PC-9 (cell line): ENCODE results near the gene PUM1. TPM values are rescaled to one million over a fixed set of nuclear protein-coding genes. Genes with fewer than 3 reads are reported as not detected.

ENCODE experiments used
- BruUV-seq: library from RNA; stranded (reverse); fragments of 400-500 nt; replicated peaks from 2 replicates; lab custom pipeline; 2021; lab: Mats Ljungman, UMichigan
- CTCF ChIA-PET: fragments of 300-600 bp; sonication (Branson Sonifier 250); formaldehyde crosslinking; loops from one replicate; lab custom pipeline; 2022; ENCODE audit warnings: antibody characterized with exemption; lab: Charles Lee
- POLR2A ChIA-PET: fragments of 300-600 bp; sonication (Branson Sonifier 250); formaldehyde crosslinking; loops from one replicate; lab custom pipeline; 2022; ENCODE audit warnings: antibody characterized with exemption; ENCODE audit not compliant: unreplicated experiment; lab: Charles Lee
- DNase-seq, 2 experiments: peaks; one replicate each; pipeline versions ENCODE4 v3.0.0 to v3.0.0-alpha.2; 2015 to 2022; ENCODE audit warnings: mixed read lengths in 1 of 2
- H2AFZ ChIP-seq: fragments of 200-600 bp; sonication (generic); 2 replicates; pipeline ENCODE4 v1.8.1; 2017; ENCODE audit warnings: antibody characterized with exemption
- H3F3A ChIP-seq: fragments of 200-600 bp; sonication (generic); 2 replicates; pipeline ENCODE4 v1.8.1; 2017; ENCODE audit warnings: antibody characterized with exemption, mild to moderate bottlenecking, low read depth; ENCODE audit not compliant: insufficient read depth
- H3K27ac ChIP-seq: fragments of 200-600 bp; sonication (generic); 2 replicates; pipeline ENCODE4 v1.6.1; 2016; ENCODE audit warnings: mixed run types
- H3K27me3 ChIP-seq: fragments of 200-600 bp; sonication (generic); 2 replicates; pipeline ENCODE4 v1.6.1; 2016; ENCODE audit warnings: low read depth, mixed run types; ENCODE audit not compliant: insufficient read depth
- H3K36me3 ChIP-seq: fragments of 200-600 bp; sonication (generic); 2 replicates; pipeline ENCODE4 v1.6.1; 2016; ENCODE audit warnings: low read depth, mixed run types
- H3K4me1 ChIP-seq: fragments of 200-600 bp; sonication (generic); replicated peaks from 2 replicates; pipeline ENCODE4 v1.6.1; 2016; ENCODE audit warnings: mixed run types; ENCODE audit not compliant: insufficient read depth
- H3K4me2 ChIP-seq: fragments of 200-600 bp; sonication (generic); 2 replicates; pipeline ENCODE4 v1.6.1; 2017; ENCODE audit warnings: mixed run types
- H3K4me3 ChIP-seq: fragments of 200-600 bp; sonication (generic); 2 replicates; pipeline ENCODE4 v1.6.1; 2016; ENCODE audit warnings: mixed run types
- H3K79me2 ChIP-seq: fragments of 200-600 bp; sonication (generic); 2 replicates; pipeline ENCODE4 v1.6.1; 2017; ENCODE audit warnings: low read depth, mixed run types
- H3K9me2 ChIP-seq: fragments of 200-600 bp; sonication (generic); 2 replicates; pipeline ENCODE4 v1.8.1; 2017; ENCODE audit warnings: mild to moderate bottlenecking; ENCODE audit not compliant: insufficient read depth
- H3K9me3 ChIP-seq: fragments of 200-600 bp; sonication (generic); 2 replicates; pipeline ENCODE4 v1.8.1; 2016; ENCODE audit warnings: low read depth; ENCODE audit not compliant: insufficient read depth
- H4K20me1 ChIP-seq: fragments of 200-600 bp; sonication (generic); 2 replicates; pipeline ENCODE4 v1.8.1; 2017; ENCODE audit not compliant: insufficient read depth
- CTCF ChIP-seq: fragments of 200-600 bp; sonication (generic); conservative IDR thresholded peaks from 2 replicates; pipeline ENCODE4 v1.6.1; 2017; ENCODE audit warnings: mixed run types, antibody characterized with exemption, mild to moderate bottlenecking, moderate library complexity
- EZH2 ChIP-seq: fragments of 200-600 bp; sonication (generic); IDR thresholded peaks from 2 replicates; pipeline ENCODE4 v1.8.0; 2017; ENCODE audit warnings: antibody characterized with exemption, low read depth
- intact Hi-C: fragments of 100-400 bp; cut with micrococcal nuclease; formaldehyde crosslinking; loops from one replicate; pipeline ENCODE4 v1.10.0; 2022; ENCODE audit not compliant: unreplicated experiment
- total RNA-seq: library from RNA; stranded (reverse); gene quantifications from 2 replicates; pipeline ENCODE4 v1.2.3, GENCODE V29; 2021

Gene PUM1
- total RNA-seq, 1 experiment from 2014 or later, result 117 TPM

- Histone ChIP-seq H3K27ac (no peak overlapping the region), H3F3A (no peaks in the 10 kb centered on the region), H4K20me1 (no peaks in the 10 kb centered on the region), H3K36me3 (no peaks in the 10 kb centered on the region), H3K79me2 (no peaks in the 10 kb centered on the region), H2AFZ (no peak overlapping the region), H3K4me2 (no peak overlapping the region), H3K4me1 (no peaks in the 10 kb centered on the region), H3K27me3 (no peaks in the 10 kb centered on the region), H3K4me3 (no peak overlapping the region), H3K9me2 (no peaks in the 10 kb centered on the region), H3K9me3 (no peaks in the 10 kb centered on the region)
- POLR2A ChIA-PET, result interaction anchor here (0.7 kb wide), 2 partner anchors 184 to 682 kb away, joined by 3 to 5 read pairs; no protein-coding TSS in a partner anchor
- no TSS peak for BruUV-seq
- DNase-seq, result no peak
- intact Hi-C loops, result no loop called here
- CTCF ChIA-PET, result no interaction called here
- no peak for TF ChIP-seq EZH2
- TF ChIP-seq CTCF, result no peak
Measured at GRCh38 chr1:30902593-30903290, 162.8 kb downstream of the PUM1 start.

GRCh38 chr1:30901798-30902581, 163.5 kb downstream of the PUM1 start:
- Histone ChIP-seq H3K9me3 (no peaks in the 10 kb centered on the region), H3K4me3 (no peak overlapping the region), H4K20me1 (no peaks in the 10 kb centered on the region), H3K9me2 (no peaks in the 10 kb centered on the region), H3K27ac (no peak overlapping the region), H3K79me2 (no peaks in the 10 kb centered on the region), H3K36me3 (no peaks in the 10 kb centered on the region), H3K27me3 (no peaks in the 10 kb centered on the region), H3K4me2 (no peak overlapping the region), H2AFZ (no peak overlapping the region), H3F3A (no peaks in the 10 kb centered on the region), H3K4me1 (no peaks in the 10 kb centered on the region)
- TF ChIP-seq CTCF, result no peak
- no peak for TF ChIP-seq EZH2
- POLR2A ChIA-PET, result interaction anchor here (0.7 kb wide), 1 partner anchor 681 kb away, joined by 3 read pairs; no protein-coding TSS in a partner anchor
- BruUV-seq, result no TSS peak
- CTCF ChIA-PET, result no interaction called here
- intact Hi-C loops, result no loop called here
- no peak for DNase-seq

- Histone ChIP-seq H3K27me3 (no peaks in the 10 kb centered on the region), H3K79me2 (no peaks in the 10 kb centered on the region), H3K4me1 (no peaks in the 10 kb centered on the region), H4K20me1 (no peaks in the 10 kb centered on the region), H3K36me3 (no peaks in the 10 kb centered on the region), H3K4me3 (no peak overlapping the region), H3K9me2 (no peaks in the 10 kb centered on the region), H2AFZ (no peak overlapping the region), H3K27ac (no peak overlapping the region), H3F3A (no peaks in the 10 kb centered on the region), H3K9me3 (no peaks in the 10 kb centered on the region), H3K4me2 (no peak overlapping the region)
- TF ChIP-seq CTCF, result no peak
- no peak for TF ChIP-seq EZH2
- no TSS peak for BruUV-seq
- POLR2A ChIA-PET, result no interaction called here
- DNase-seq, result no peak
- intact Hi-C loops, result no loop called here
- CTCF ChIA-PET, result no interaction called here
Measured at GRCh38 chr1:30900931-30901560, 164.5 kb downstream of the PUM1 start.
